GM23338 (cell line): Measurements from ENCODE around the gene SIGLEC12. TPM values are rescaled to one million over a fixed set of nuclear protein-coding genes. Genes with fewer than 3 reads are reported as not detected.

ENCODE experiments used
- ATAC-seq: fragments of 200-7000 bp; cut with Tn5 transposase; 3 replicates; pipeline ENCODE4 v1.9.1; 2020
- DNase-seq: peaks from one replicate; pipeline ENCODE4 v3.0.0-alpha.2; 2015; ENCODE audit warnings: low spot score
- H2AFZ ChIP-seq: fragments of 200-600 bp; sonication (generic); 2 replicates; pipeline ENCODE4 v1.8.0; 2016; ENCODE audit warnings: antibody characterized with exemption, mild to moderate bottlenecking, moderate library complexity
- H3F3A ChIP-seq: fragments of 200-600 bp; sonication (generic); replicated peaks from 2 replicates; pipeline ENCODE4 v1.8.0; 2017; ENCODE audit warnings: antibody characterized with exemption, mixed run types, low read depth
- H3K27ac ChIP-seq: fragments of 200-600 bp; sonication (generic); 2 replicates; pipeline ENCODE4 v1.6.1; 2016; ENCODE audit warnings: low read depth
- H3K27me3 ChIP-seq: fragments of 200-600 bp; sonication (generic); 2 replicates; pipeline ENCODE4 v1.8.0; 2016; ENCODE audit warnings: mild to moderate bottlenecking, mixed run types, moderate library complexity; ENCODE audit not compliant: insufficient read depth
- H3K36me3 ChIP-seq: fragments of 200-600 bp; sonication (generic); 2 replicates; pipeline ENCODE4 v1.8.0; 2016; ENCODE audit warnings: mild to moderate bottlenecking; ENCODE audit not compliant: insufficient read depth
- H3K4me1 ChIP-seq: fragments of 200-600 bp; sonication (generic); 2 replicates; pipeline ENCODE4 v1.8.0; 2016; ENCODE audit warnings: mild to moderate bottlenecking, moderate library complexity; ENCODE audit not compliant: insufficient read depth
- H3K4me2 ChIP-seq: fragments of 200-600 bp; sonication (generic); 2 replicates; pipeline ENCODE4 v1.7.1; 2017; ENCODE audit warnings: mixed run types
- H3K4me3 ChIP-seq: fragments of 200-600 bp; sonication (generic); 2 replicates; pipeline ENCODE4 v1.6.1; 2016; ENCODE audit warnings: mixed run types
- H3K79me2 ChIP-seq: fragments of 200-600 bp; sonication (generic); replicated peaks from 2 replicates; pipeline ENCODE4 v1.8.0; 2017; ENCODE audit warnings: mild to moderate bottlenecking; ENCODE audit not compliant: insufficient read depth
- H3K9me2 ChIP-seq: fragments of 200-600 bp; sonication (generic); 2 replicates; pipeline ENCODE4 v1.8.0; 2017; ENCODE audit not compliant: insufficient read depth
- H4K20me1 ChIP-seq: fragments of 200-600 bp; sonication (generic); replicated peaks from 2 replicates; pipeline ENCODE4 v1.8.0; 2017; ENCODE audit warnings: mild to moderate bottlenecking; ENCODE audit not compliant: insufficient read depth
- H3K27ac Mint-ChIP-seq: 2 replicates; pipeline ENCODE4 v1.8.0; 2020; ENCODE audit warnings: inconsistent platforms, mild to moderate bottlenecking, moderate library complexity, mixed read lengths
- H3K27me3 Mint-ChIP-seq: 3 replicates; pipeline ENCODE4 v1.8.0; 2022; ENCODE audit warnings: low read depth, mild to moderate bottlenecking, moderate library complexity, mixed read lengths, inconsistent platforms; ENCODE audit not compliant: insufficient read depth, poor library complexity
- H3K36me3 Mint-ChIP-seq: 3 replicates; pipeline ENCODE4 v1.8.0; 2021; ENCODE audit warnings: low read depth, mild to moderate bottlenecking, inconsistent platforms, moderate library complexity, mixed read lengths
- H3K4me1 Mint-ChIP-seq: 3 replicates; pipeline ENCODE4 v1.8.0; 2020; ENCODE audit warnings: mild to moderate bottlenecking, inconsistent platforms, mixed read lengths
- H3K4me3 Mint-ChIP-seq: 3 replicates; pipeline ENCODE4 v1.8.0; 2021; ENCODE audit warnings: moderate library complexity, mild to moderate bottlenecking, inconsistent platforms, mixed read lengths
- H3K9me3 Mint-ChIP-seq: 3 replicates; pipeline ENCODE4 v1.8.0; 2020; ENCODE audit warnings: moderate library complexity, mild to moderate bottlenecking, inconsistent platforms, mixed read lengths
- CTCF ChIP-seq, 2 experiments: fragments of 200-600 bp in 1 of 2; sonication (generic) in 1 of 2; conservative IDR thresholded peaks; 2 replicates each; pipeline versions ENCODE4 v1.5.1 to v1.6.1; 2016 to 2017; ENCODE audit warnings: antibody characterized with exemption in 2 of 2, low read depth in 2 of 2, mild to moderate bottlenecking in 2 of 2, moderate library complexity in 1 of 2
- ETS1 ChIP-seq: IDR thresholded peaks from 2 replicates; pipeline ENCODE4 v1.6.1; 2016; ENCODE audit warnings: antibody characterized with exemption
- EZH2phosphoT487 ChIP-seq: fragments of 200-600 bp; sonication (generic); IDR thresholded peaks from one replicate; pipeline ENCODE4 v1.8.1; 2018; ENCODE audit warnings: antibody characterized with exemption; ENCODE audit not compliant: unreplicated experiment
- JUNB ChIP-seq: IDR thresholded peaks from one replicate; pipeline ENCODE4 v1.6.1; 2016; ENCODE audit warnings: antibody characterized with exemption; ENCODE audit not compliant: unreplicated experiment
- NANOG ChIP-seq: IDR thresholded peaks from 2 replicates; pipeline ENCODE4 v1.6.1; 2016; ENCODE audit warnings: antibody characterized with exemption, borderline replicate concordance
- POLR2AphosphoS5 ChIP-seq: IDR thresholded peaks from 2 replicates; pipeline ENCODE4 v1.6.1; 2016; ENCODE audit warnings: antibody characterized with exemption, low read depth
- REST ChIP-seq: IDR thresholded peaks from one replicate; pipeline ENCODE4 v1.6.1; 2018; ENCODE audit warnings: antibody characterized with exemption; ENCODE audit not compliant: unreplicated experiment
- ZNF331 ChIP-seq: fragments of 250-450 bp; sonication (Bioruptor Pico); IDR thresholded peaks from 2 replicates; pipeline ENCODE4 v1.5.0; 2020; ENCODE audit warnings: low read depth, mild to moderate bottlenecking, moderate library complexity
- polyA plus RNA-seq: library from polyadenylated mRNA; unstranded; fragments of >200 nt; fragmentation: Nextera tagmentation; extraction: Ambion mirVana; gene quantifications from 2 replicates; pipeline ENCODE4 v1.2.1, GENCODE V29; 2016
- total RNA-seq: library from RNA; depleted of rRNA; stranded (reverse); fragments of >200 nt; shearing (Covaris generic); gene quantifications from 2 replicates; pipeline ENCODE4 v1.2.3, GENCODE V29; 2014

The SIGLEC12 gene
- total and polyA plus RNA-seq, 2 experiments from 2014 or later: not detected

- H3K9me3 Mint-ChIP-seq: peaks cover 57% of the 10 kb centered on the region
- H3K9me2 ChIP-seq: peaks cover 3% of the 10 kb centered on the region; the same call in 1 of the 2 replicates
- no peak overlapping the region for H3K27ac Mint-ChIP-seq
- H3K4me3 Mint-ChIP-seq: no peak overlapping the region
- no peak for TF ChIP-seq JUNB
- DNase-seq (no peak), ATAC-seq (no peak)
- H3K36me3 Mint-ChIP-seq: peaks cover 7% of the 10 kb centered on the region
- no peaks in the 10 kb centered on the region for H4K20me1 ChIP-seq
- H3K79me2 ChIP-seq: no peaks in the 10 kb centered on the region
- H3F3A ChIP-seq: no peaks in the 10 kb centered on the region
- no peaks in the 10 kb centered on the region for H3K4me1 ChIP-seq
- no peaks in the 10 kb centered on the region for H3K27me3 ChIP-seq
- H2AFZ ChIP-seq: no peak overlapping the region
- H3K27me3 Mint-ChIP-seq: peaks cover 11% of the 10 kb centered on the region
- H3K4me1 Mint-ChIP-seq: no peaks in the 10 kb centered on the region; the same call in 2 of the 3 replicates
- H3K4me2 ChIP-seq: no peak overlapping the region
- H3K27ac ChIP-seq: no peak overlapping the region
- H3K4me3 ChIP-seq: no peak overlapping the region
- H3K36me3 ChIP-seq: no peaks in the 10 kb centered on the region
These were observed 44.9 kb downstream of the SIGLEC12 start for GRCh38 chr19:51456541-51457290.

GRCh38 chr19:51450730-51451307 is 50.8 kb downstream of the SIGLEC12 start:
- Histone ChIP-seq H2AFZ (no peak overlapping the region), H3K27ac (no peak overlapping the region), H3K4me1 (no peaks in the 10 kb centered on the region), H3K27me3 (no peaks in the 10 kb centered on the region), H3K4me2 (no peak overlapping the region), H3K36me3 (no peaks in the 10 kb centered on the region), H4K20me1 (no peaks in the 10 kb centered on the region), H3F3A (no peaks in the 10 kb centered on the region), H3K4me3 (no peak overlapping the region), H3K79me2 (no peaks in the 10 kb centered on the region), H3K9me2 (no peaks in the 10 kb centered on the region)
- peaks cover 10% of the 10 kb centered on the region for H3K27me3 Mint-ChIP-seq
- peaks cover 76% of the 10 kb centered on the region for H3K9me3 Mint-ChIP-seq
- H3K4me3 Mint-ChIP-seq: no peak overlapping the region
- H3K36me3 Mint-ChIP-seq: peaks cover 12% of the 10 kb centered on the region
- DNase-seq (no peak), ATAC-seq (no peak)
- no peaks in the 10 kb centered on the region for H3K4me1 Mint-ChIP-seq
- H3K27ac Mint-ChIP-seq: no peak overlapping the region
- TF ChIP-seq ZNF331 (CRISPR knock-in tag): no peak
- no peak for TF ChIP-seq CTCF (conservative IDR thresholded peaks at IDR 0.05; ENCODE audit: low read depth in 2 of 2)
- TF ChIP-seq EZH2phosphoT487: no peak
- no peak for TF ChIP-seq NANOG
- TF ChIP-seq POLR2AphosphoS5: no peak
- TF ChIP-seq JUNB: no peak
- no peak for TF ChIP-seq REST
- TF ChIP-seq ETS1: no peak
